WERI-Rb-1 (cell line): ENCODE measurements around the gene ESRRG.

ENCODE experiments used
- DNase-seq: peaks from one replicate; pipeline ENCODE4 v3.0.0-alpha.2; 2020
- H3K27ac ChIP-seq: fragments of 250-450 bp; sonication (Bioruptor Pico); 2 replicates; pipeline ENCODE4 v1.5.1; 2020; ENCODE audit warnings: mild to moderate bottlenecking, moderate library complexity
- H3K27me3 ChIP-seq: fragments of 250-450 bp; sonication (Bioruptor Pico); 2 replicates; pipeline ENCODE4 v1.5.1; 2021; ENCODE audit warnings: mild to moderate bottlenecking, low read depth, moderate library complexity; ENCODE audit not compliant: insufficient read depth, severe bottlenecking
- H3K36me3 ChIP-seq: fragments of 250-450 bp; sonication (Bioruptor Pico); 2 replicates; pipeline ENCODE4 v1.5.1; 2020; ENCODE audit warnings: mild to moderate bottlenecking, moderate library complexity
- H3K4me3 ChIP-seq: 2 replicates; pipeline ENCODE4 v1.5.1; 2011; ENCODE audit warnings: low read depth, mild to moderate bottlenecking, control low read depth, low read length
- H3K9me3 ChIP-seq: fragments of 250-450 bp; sonication (Bioruptor Pico); 2 replicates; pipeline ENCODE4 v1.5.1; 2021; ENCODE audit warnings: mild to moderate bottlenecking, moderate library complexity; ENCODE audit not compliant: severe bottlenecking
- TF ChIP-seq, protein P1 (sequence below): IDR thresholded peaks from 2 replicates; pipeline ENCODE4 v1.5.1; 2011; ENCODE audit warnings: low read depth, mild to moderate bottlenecking, control low read depth, inconsistent platforms, low read length

The ESRRG gene

GRCh38 chr1:216559359-216559758 lies 163.9 kb downstream of the ESRRG start:
- no peak overlapping the region for H3K27ac ChIP-seq

GRCh38 chr1:216555653-216556052 lies 167.6 kb downstream of the ESRRG start:
- TF ChIP-seq, protein P1, sequence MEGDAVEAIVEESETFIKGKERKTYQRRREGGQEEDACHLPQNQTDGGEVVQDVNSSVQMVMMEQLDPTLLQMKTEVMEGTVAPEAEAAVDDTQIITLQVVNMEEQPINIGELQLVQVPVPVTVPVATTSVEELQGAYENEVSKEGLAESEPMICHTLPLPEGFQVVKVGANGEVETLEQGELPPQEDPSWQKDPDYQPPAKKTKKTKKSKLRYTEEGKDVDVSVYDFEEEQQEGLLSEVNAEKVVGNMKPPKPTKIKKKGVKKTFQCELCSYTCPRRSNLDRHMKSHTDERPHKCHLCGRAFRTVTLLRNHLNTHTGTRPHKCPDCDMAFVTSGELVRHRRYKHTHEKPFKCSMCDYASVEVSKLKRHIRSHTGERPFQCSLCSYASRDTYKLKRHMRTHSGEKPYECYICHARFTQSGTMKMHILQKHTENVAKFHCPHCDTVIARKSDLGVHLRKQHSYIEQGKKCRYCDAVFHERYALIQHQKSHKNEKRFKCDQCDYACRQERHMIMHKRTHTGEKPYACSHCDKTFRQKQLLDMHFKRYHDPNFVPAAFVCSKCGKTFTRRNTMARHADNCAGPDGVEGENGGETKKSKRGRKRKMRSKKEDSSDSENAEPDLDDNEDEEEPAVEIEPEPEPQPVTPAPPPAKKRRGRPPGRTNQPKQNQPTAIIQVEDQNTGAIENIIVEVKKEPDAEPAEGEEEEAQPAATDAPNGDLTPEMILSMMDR = no peak
- peak; percentile 51 for DNase-seq
- H3K9me3 ChIP-seq = no peaks in the 10 kb centered on the region
- no peaks in the 10 kb centered on the region for H3K27me3 ChIP-seq
- no peak overlapping the region for H3K27ac ChIP-seq
- peaks cover 3% of the 10 kb centered on the region for H3K36me3 ChIP-seq
- no peak overlapping the region for H3K4me3 ChIP-seq

More at GRCh38 chr1:216559359-216559758, 163.9 kb downstream of the ESRRG start:
- H3K36me3 ChIP-seq = peaks cover 23% of the 10 kb centered on the region
- no peaks in the 10 kb centered on the region for H3K9me3 ChIP-seq
- no peak overlapping the region for H3K4me3 ChIP-seq
- H3K27me3 ChIP-seq = no peaks in the 10 kb centered on the region
- DNase-seq = no peak
- TF ChIP-seq, protein P1 = no peak

- Histone ChIP-seq H3K27me3 (no peaks in the 10 kb centered on the region), H3K27ac (no peak overlapping the region), H3K4me3 (no peak overlapping the region), H3K9me3 (no peaks in the 10 kb centered on the region), H3K36me3 (no peaks in the 10 kb centered on the region; the same call in none of the 2 replicates)
- TF ChIP-seq, protein P1 = no peak
- DNase-seq = no peak
These were observed 168.3 kb downstream of the ESRRG start for GRCh38 chr1:216554934-216555333.

- H3K9me3 ChIP-seq = no peaks in the 10 kb centered on the region
These were observed 169.5 kb downstream of the ESRRG start for GRCh38 chr1:216553766-216554165.

GRCh38 chr1:216553040-216553439 lies 170.2 kb downstream of the ESRRG start:
- TF ChIP-seq, protein P1 = no peak
- Histone ChIP-seq H3K27ac (no peak overlapping the region), H3K9me3 (no peaks in the 10 kb centered on the region), H3K4me3 (no peak overlapping the region), H3K36me3 (no peaks in the 10 kb centered on the region; the same call in none of the 2 replicates), H3K27me3 (no peaks in the 10 kb centered on the region)
- DNase-seq = peak; percentile 60

More at GRCh38 chr1:216553766-216554165, 169.5 kb downstream of the ESRRG start:
- Histone ChIP-seq H3K27me3 (no peaks in the 10 kb centered on the region), H3K36me3 (no peaks in the 10 kb centered on the region; the same call in none of the 2 replicates), H3K4me3 (no peak overlapping the region), H3K27ac (no peak overlapping the region)
- TF ChIP-seq, protein P1 = no peak
- DNase-seq = no peak

DNA sequence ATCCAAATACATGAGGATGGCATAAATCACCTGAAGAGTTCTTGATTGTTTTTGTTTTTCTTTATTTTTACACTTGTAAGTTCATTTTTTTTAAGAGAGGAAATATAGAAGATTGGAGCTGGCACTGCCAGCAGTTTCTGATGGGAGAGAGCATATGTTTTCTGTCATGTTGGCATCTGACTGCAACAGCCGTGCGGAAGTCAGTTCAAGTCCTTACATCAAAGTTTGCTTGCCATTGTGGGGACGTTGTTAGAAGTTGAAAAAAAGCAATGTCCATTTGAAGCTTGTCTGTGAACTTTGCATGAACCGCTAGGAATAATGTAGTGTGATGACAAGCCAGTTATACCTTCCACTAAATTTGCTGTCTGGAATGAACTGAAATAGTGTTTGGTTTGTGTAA lies 173.4 kb downstream of the ESRRG start:
- H3K4me3 ChIP-seq = no peak overlapping the region

More for the DNA sequence above, 173.4 kb downstream of the ESRRG start:
- TF ChIP-seq, protein P1 = no peak
- no peak for DNase-seq
- no peaks in the 10 kb centered on the region for H3K27me3 ChIP-seq
- H3K36me3 ChIP-seq = no peaks in the 10 kb centered on the region; the same call in none of the 2 replicates
- no peaks in the 10 kb centered on the region for H3K9me3 ChIP-seq
- H3K27ac ChIP-seq = no peak overlapping the region
